Measurements from ENCODE around the gene PTPRG. TPM values are rescaled to one million over a fixed set of nuclear protein-coding genes. Genes with fewer than 3 reads are reported as not detected.

The PTPRG gene
- total RNA-seq, 1 donor from 2014 or later, result 77.2 TPM

DNA sequence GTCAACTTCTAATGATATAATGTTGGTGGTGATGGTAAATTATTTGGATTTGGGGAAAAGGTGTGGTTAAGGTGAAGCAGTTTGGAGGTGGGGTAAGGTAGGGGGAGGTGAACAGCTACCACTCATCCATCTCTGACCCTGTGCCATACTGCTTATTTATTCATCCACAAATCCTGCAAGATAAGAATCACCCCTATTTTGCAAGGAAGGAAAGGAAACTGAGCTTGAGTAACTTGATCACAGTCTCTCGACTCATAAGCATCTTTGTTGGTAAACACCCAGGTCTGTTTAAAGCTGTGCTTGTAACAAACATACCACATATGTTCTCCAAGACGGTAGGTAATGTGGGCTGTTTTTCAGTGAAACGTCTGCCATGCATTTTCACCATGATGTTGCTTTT lies 67.3 kb downstream of the PTPRG start:
- no peaks in the 10 kb centered on the region for H3K27me3 Mint-ChIP-seq
- no peak overlapping the region for H3K27ac Mint-ChIP-seq
- no peak overlapping the region for H3K4me3 Mint-ChIP-seq
- DNase-seq (ENCODE audit: extremely low spot score, unreplicated experiment), result no peak
- H3K9me3 Mint-ChIP-seq, result peaks cover 5% of the 10 kb centered on the region
- TF ChIP-seq, protein P1, sequence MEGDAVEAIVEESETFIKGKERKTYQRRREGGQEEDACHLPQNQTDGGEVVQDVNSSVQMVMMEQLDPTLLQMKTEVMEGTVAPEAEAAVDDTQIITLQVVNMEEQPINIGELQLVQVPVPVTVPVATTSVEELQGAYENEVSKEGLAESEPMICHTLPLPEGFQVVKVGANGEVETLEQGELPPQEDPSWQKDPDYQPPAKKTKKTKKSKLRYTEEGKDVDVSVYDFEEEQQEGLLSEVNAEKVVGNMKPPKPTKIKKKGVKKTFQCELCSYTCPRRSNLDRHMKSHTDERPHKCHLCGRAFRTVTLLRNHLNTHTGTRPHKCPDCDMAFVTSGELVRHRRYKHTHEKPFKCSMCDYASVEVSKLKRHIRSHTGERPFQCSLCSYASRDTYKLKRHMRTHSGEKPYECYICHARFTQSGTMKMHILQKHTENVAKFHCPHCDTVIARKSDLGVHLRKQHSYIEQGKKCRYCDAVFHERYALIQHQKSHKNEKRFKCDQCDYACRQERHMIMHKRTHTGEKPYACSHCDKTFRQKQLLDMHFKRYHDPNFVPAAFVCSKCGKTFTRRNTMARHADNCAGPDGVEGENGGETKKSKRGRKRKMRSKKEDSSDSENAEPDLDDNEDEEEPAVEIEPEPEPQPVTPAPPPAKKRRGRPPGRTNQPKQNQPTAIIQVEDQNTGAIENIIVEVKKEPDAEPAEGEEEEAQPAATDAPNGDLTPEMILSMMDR (conservative IDR thresholded peaks at IDR 0.05), result no peak
- H3K4me1 Mint-ChIP-seq (ENCODE audit: unreplicated experiment), result peaks cover 54% of the 10 kb centered on the region
- H3K36me3 Mint-ChIP-seq, result peaks cover 31% of the 10 kb centered on the region

DNA sequence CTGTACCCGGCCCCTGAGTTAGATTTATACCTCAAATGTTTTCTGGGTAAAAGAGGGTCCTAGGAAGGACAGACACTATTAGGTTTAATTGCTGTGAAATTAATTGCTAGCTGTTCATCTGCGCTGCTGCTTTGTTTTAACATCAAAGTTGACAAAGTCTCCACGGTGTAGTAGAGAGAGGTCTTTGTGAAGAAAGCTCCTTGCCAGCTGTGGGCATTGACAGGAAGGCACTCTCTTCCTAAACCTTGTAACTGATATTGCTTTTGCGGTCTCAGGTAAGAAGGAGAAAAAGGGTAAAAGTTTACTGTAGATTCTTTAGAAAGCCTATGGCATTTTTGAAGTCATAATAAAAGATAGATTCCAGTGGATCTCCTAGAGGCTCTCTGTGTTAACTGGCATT lies 68.1 kb downstream of the PTPRG start:
- DNase-seq (ENCODE audit: extremely low spot score, unreplicated experiment), result no peak
- peaks cover 29% of the 10 kb centered on the region for H3K36me3 Mint-ChIP-seq
- H3K4me3 Mint-ChIP-seq, result no peak overlapping the region
- TF ChIP-seq, protein P1 (conservative IDR thresholded peaks at IDR 0.05), result no peak
- H3K9me3 Mint-ChIP-seq, result peaks cover 5% of the 10 kb centered on the region
- no peak overlapping the region for H3K27ac Mint-ChIP-seq
- H3K4me1 Mint-ChIP-seq (ENCODE audit: unreplicated experiment), result peaks cover 56% of the 10 kb centered on the region
- H3K27me3 Mint-ChIP-seq, result no peaks in the 10 kb centered on the region

DNA sequence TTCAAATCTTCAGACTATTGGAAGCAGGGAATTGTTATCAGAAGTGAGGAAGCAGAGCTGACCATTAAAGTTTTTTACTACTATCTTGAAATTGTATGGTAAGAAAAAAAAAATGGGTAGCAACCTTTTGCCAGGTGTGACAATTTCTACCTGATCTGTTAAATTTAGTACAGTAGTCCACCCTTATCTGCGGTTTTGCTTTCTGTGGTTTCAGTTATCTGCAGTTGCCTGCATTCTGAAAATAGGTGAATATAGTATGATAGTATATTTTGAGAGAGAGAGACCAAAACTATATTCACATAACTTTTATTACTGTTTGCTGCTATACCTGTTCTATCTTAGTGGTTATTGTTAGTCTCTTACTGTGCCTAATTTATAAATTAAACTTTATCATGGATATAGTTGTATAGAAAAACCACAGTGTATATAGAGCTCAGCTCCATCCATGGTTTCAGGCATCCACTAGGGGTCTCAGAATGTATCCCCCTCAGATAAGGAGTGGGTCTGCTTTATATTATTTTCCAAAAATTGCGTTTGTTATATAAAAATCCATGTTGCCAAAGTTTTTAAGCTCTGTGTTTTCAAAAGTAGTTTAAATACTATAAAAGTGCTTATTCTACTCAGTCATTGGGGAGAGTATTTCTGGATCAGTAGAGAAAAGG lies 69.9 kb downstream of the PTPRG start:
- peaks cover 53% of the 10 kb centered on the region for H3K4me1 Mint-ChIP-seq (ENCODE audit: unreplicated experiment)
- no peak for DNase-seq (ENCODE audit: extremely low spot score, unreplicated experiment)
- H3K27ac Mint-ChIP-seq, result no peak overlapping the region
- H3K9me3 Mint-ChIP-seq, result peaks cover 5% of the 10 kb centered on the region
- H3K27me3 Mint-ChIP-seq, result no peaks in the 10 kb centered on the region
- TF ChIP-seq, protein P1 (conservative IDR thresholded peaks at IDR 0.05), result peak; percentile 53
- no peak overlapping the region for H3K4me3 Mint-ChIP-seq
- peaks cover 26% of the 10 kb centered on the region for H3K36me3 Mint-ChIP-seq

DNA sequence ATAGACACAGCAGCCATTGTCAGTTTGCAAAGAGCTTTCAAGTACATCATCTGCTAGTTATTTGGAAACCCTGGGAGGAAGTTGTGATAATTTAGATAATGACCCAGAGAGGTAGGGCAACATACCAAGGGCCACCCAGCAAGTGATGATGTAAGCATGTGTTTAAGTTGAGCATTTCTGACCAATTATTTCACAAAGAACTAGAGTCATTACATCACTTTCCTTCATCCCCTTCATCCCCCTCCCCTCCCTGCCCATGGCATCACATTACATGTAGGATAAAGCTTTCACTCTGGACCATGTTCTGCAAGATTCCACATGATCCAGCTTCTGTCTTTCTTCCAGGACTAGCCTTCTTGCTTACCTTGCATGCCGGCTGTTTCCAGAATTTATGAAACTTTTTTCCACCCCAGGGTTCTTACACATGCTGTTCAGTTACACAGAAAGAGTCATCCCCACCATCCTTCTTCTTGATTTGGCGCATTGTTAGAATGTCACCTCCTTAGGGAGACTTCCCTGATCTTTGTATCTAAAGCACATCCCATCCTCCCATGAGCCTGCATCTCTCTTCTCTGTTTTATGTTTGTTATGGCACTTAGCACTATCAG lies 71.3 kb downstream of the PTPRG start:
- DNase-seq (ENCODE audit: extremely low spot score, unreplicated experiment), result no peak
- peaks cover 5% of the 10 kb centered on the region for H3K9me3 Mint-ChIP-seq
- no peak overlapping the region for H3K4me3 Mint-ChIP-seq
- H3K4me1 Mint-ChIP-seq (ENCODE audit: unreplicated experiment), result peaks cover 38% of the 10 kb centered on the region
- TF ChIP-seq, protein P1 (conservative IDR thresholded peaks at IDR 0.05), result no peak
- no peak overlapping the region for H3K27ac Mint-ChIP-seq
- H3K36me3 Mint-ChIP-seq, result peaks cover 26% of the 10 kb centered on the region
- no peaks in the 10 kb centered on the region for H3K27me3 Mint-ChIP-seq

DNA sequence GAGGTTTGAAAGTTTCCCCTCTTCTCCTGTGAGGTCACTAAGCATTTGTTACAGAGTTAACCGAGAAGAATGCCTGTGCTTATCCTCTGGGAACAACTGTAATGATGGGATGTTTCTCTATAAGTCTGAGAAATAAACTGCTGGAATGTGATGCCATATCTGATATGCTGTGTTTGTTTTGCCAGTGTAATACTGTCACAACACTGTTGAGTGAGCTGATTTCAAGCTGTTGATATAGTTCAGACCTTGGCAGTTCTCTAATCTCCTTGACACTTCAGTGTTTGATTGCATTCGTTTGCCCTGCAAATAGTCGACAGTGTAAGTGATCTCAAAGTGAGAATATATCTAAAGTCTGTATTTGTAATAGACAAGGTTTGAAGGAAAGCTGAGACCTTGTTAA lies 73.3 kb downstream of the PTPRG start:
- no peak for DNase-seq (ENCODE audit: extremely low spot score, unreplicated experiment)
- H3K36me3 Mint-ChIP-seq, result peaks cover 32% of the 10 kb centered on the region
- H3K27ac Mint-ChIP-seq, result no peak overlapping the region
- H3K27me3 Mint-ChIP-seq, result no peaks in the 10 kb centered on the region
- peaks cover 31% of the 10 kb centered on the region for H3K4me1 Mint-ChIP-seq (ENCODE audit: unreplicated experiment)
- H3K9me3 Mint-ChIP-seq, result peaks cover 9% of the 10 kb centered on the region
- no peak overlapping the region for H3K4me3 Mint-ChIP-seq
- TF ChIP-seq, protein P1 (conservative IDR thresholded peaks at IDR 0.05), result no peak

Measured in type B pancreatic cell (in vitro differentiated cells).